HG03045 (cell line): ENCODE data around the gene NXNL2.
A peak's percentile ranks its signal among the peaks of the same experiment; 100 is the strongest.

ENCODE experiments used
- ATAC-seq: cut with Tn5 transposase; IDR thresholded peaks from one replicate; pipeline ENCODE4 v1.9.1; 2021; ENCODE audit warnings: mild to moderate bottlenecking, moderate library complexity; ENCODE audit not compliant: unreplicated experiment

The NXNL2 gene

DNA sequence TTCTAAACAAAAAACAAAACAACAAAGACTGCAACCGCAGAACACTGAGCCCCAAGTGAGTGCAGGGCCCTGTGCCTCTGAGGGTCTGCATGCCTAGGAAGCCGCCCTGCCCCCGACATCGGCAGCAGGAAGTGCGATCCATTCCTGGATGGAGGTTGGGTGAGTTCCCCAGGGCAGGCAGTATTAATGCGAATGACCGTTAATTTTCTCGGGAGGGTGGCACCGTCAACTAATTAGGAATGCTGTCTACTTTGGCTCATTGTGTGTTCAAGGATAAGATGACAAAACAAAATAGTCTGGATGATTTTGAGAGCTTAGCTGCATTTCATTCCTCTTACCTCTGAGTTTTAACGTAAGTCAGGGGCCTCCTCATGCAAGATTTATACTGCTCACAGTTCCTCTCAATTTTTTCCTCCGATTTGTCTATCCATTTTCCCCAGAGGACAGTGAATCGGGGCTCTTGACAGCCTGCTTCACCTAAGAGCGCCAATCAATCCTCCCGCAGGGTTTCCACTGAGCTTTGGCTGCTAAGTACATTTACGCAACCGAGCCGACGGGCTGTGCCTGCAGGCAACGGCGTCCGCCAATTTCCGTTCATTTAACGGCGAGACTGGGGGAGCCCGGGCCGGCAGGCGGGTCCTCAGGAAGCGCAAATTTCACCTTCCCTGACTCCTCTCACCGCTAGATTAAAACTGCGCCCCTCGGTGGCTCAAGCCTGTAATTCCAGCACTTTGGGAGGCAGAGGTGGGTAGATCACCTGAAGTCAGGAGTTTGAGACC lies 2.9 kb upstream of the NXNL2 start:
- no peak for ATAC-seq

GRCh38 chr9:88533951-88534455 lies 975 bp upstream of the NXNL2 start:
- ATAC-seq = no peak

GRCh38 chr9:88535226-88536022 lies 446 bp downstream of the NXNL2 start:
- ATAC-seq = no peak

GRCh38 chr9:88536023-88536324 lies 996 bp downstream of the NXNL2 start:
- ATAC-seq = no peak

DNA sequence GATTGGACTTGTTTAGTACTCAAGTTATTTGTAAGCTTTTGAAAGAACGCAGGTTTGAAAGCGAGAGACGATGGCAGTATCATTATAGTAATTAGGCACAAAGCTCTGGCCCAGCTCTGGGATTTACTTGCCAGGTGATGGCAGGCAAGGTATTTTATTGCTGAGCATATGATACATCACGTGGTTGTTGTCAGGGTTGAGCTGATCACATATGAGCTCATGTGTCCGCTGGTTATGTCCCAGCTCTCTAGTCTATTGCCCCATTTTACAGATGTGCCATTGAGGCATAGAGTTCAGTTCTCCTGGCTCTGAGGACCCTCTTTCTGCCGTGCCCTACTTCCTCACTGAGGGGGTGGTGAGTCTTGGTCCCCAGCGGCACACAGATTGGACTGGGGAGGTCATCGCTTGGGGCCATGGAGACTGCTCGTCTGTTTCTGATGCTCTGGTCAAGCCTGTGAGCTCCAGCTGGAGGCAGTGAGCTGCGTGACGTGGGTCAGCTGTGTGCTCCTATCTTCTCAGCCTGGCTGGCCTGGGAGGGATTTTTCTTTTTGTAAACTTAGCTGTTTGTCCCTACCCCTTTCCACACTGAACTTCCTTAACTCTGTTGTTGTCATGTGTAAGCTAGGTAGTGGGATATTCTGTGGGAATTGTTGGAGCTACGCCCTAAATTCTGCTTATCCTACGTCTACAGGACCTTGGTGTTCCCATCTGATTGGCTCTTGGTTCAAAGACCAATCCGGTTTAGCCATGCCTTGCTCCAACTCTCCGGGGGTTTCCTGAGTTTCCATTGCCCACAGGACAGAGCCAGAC lies 2.2 kb downstream of the NXNL2 start:
- ATAC-seq = no peak

DNA sequence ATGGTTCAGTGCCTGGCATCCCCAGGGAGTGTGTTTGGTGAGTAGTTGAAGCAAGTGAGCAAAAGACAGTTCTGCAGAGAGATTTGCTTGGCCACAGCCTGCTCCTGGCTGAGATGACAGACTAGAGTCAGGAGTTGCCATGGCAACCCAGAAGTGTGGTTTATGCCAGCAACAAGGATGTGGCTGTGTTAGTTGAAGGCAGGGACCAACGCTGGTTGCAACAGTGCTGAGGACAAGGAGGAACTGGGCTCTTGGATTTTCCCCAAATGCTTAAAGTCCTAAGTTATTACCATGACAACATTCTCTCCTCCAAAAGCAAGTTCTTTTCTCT lies 2.7 kb downstream of the NXNL2 start:
- ATAC-seq = no peak

- no peak for ATAC-seq
Measured at GRCh38 chr9:88538311-88539085, 3.5 kb downstream of the NXNL2 start.

DNA sequence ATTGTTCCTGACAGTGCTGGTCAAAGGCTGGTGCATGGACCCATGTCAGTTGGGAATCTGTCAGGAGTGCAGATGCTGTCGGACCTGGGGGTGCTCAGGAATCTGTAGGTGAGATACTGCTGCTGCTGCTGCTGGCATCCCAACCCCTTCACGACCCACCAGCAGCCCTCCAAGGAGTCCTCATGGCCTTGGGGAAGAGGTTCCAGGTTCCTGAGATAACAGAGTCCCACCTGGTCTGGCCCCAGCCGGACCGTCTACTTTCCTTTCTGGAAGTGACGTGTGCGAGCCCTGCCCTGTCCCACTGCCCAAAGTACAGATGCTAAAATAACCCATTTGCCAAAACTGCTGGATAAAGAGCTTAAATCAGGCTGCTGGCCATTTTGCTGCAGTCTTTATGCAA lies 4.3 kb downstream of the NXNL2 start:
- ATAC-seq = no peak

DNA sequence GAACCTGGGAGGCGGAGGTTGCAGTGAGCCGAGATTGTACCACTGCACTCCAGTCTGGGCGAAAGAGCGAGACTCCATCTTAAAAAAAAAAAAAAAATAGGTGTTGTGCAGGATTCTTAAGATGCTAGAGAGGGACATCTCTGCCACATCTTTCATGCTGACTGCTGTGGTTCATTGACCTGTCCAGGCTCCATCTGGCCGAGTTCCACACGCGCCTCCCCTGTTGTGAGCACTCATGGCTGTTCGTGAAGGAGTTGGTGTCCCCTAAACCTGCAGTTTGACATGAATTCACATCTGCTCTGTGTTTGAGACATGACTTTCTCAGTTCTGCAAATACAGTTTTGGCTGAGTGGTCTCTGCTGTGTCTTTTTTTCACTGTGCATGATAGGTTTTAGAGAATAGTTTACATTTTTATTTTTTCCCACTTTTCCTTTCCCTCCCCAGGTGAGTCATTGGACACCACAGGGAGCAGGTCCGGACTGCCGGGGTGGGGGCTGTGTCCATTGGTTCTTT lies 5.3 kb downstream of the NXNL2 start:
- no peak for ATAC-seq

DNA sequence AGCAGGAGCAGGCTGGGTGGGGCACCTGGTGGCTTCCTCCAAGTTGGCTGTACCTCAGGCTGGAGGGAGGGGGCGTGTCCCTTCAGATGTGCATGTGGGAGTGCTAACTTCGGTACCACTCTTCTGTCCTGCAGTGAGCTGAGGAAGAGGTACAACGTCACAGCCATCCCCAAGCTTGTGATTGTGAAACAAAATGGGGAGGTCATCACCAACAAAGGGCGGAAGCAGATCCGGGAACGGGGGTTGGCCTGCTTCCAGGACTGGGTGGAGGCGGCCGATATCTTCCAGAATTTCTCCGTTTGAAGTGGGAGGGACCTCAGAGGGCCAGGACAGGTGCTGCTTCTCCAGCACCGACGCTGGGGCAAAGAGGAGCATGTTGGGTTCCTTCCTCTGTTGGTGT lies 9.3 kb downstream of the NXNL2 start:
- ATAC-seq = no peak

- ATAC-seq = no peak
Measured at GRCh38 chr9:88551546-88552137, 16.7 kb downstream of the NXNL2 start.

GRCh38 chr9:88553350-88553749 lies 18.4 kb downstream of the NXNL2 start:
- ATAC-seq = no peak

- ATAC-seq = no peak
Measured at GRCh38 chr9:88555268-88555980, 20.4 kb downstream of the NXNL2 start.

DNA sequence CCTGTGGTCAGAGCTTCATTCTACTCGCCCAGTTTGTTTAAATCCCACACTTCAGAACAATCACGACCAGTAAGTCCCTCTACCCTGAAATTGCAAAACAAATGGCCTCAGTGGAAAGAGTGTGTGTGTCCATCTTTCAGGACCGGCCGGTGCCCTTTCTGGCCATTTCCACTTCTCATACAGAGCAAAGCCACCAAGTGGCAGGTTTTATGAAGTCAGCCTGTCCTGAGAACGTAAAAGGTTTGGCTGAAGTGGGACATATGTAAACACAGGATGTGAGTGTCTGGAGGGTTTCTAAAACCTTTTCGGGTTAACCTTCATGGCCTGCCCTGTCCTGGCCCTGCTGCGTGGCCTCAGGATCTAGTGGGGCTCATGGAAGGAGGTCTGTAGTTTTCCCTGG lies 24.7 kb downstream of the NXNL2 start:
- ATAC-seq = no peak

- peak; percentile 81 for ATAC-seq
Measured at GRCh38 chr9:88567870-88568269, 32.9 kb downstream of the NXNL2 start.

GRCh38 chr9:88571419-88571818 lies 36.4 kb downstream of the NXNL2 start:
- no peak for ATAC-seq

DNA sequence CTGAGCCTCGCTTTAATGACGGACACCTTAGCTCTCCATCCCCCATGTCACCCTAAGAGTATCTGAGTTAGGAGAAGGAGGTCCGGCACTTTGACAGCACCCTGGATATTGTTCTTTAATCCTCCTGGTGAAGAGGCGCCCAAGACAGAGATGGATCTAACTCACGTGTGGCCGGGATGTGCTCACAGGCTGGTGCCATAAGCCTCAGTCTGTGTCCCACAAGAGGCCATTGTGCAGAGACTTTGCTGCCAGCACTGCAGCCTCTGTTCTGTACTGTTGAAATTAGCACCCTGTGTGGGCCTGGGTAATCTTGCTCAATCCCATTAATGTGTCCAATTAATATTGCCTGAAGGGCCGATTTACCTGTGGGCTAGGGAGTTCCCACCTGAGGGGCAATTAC lies 37.7 kb downstream of the NXNL2 start:
- no peak for ATAC-seq

GRCh38 chr9:88574953-88575352 lies 40.0 kb downstream of the NXNL2 start:
- ATAC-seq = no peak

DNA sequence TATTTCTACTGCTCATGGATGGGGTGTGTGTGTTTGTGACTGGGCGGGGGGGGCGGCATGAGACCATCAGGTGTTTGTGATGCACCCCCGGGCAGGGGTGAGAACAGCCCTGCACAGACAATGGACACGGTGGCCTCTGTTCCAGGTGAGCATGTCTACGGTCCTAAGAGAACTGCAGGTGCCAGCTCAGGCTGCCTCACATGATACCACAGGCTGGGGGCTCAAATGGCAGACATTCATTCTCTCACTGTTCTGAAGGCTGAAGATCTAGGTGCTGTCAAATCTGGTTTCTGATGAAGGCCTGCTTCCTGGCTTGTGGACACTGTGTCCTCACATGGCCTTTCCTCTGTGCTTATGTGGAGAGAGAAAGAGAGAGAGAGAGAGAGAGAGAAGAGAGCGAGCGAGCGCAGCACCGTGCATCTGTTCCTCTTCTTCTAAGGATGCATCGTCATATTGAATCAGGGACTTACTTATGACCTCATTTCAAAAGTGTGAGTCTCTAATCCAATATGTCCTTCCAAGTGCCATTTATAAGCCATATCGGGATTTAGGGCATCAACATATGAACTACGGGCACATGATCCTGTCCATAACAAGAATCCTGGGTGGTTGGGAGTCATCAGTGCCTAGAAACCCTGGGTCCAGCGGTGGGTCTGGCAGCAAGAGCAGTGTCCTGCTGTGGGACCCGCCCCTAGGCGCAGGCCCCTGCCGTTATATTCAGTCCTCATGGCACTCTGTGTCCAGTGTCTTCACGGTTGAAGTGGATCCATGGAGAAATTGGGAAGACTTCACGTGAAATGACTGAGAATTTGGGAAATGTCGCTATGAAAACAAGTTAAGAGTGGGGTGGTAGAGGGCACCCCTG lies 42.5 kb downstream of the NXNL2 start:
- ATAC-seq = no peak
